SW 1271 (cell line): ENCODE measurements around the gene TSGA10.
"Not testable (repeated sequence)": the region's sequence is repeated elsewhere in the genome, so short reads cannot be mapped to it uniquely, and the experiment has no call there.

ENCODE experiments used
- DNase-seq, 2 experiments: peaks; one replicate each; lab custom pipeline; 2025; lab: John Stamatoyannopoulos, UW

TSGA10 gene

GRCh38 chr2:99154643-99155536 is at the start of gene TSGA10, which contains the start of gene LIPT1:
Gene TSGA10, minus strand, starts transcription at chr2:99154942. Its CDS starts 45,503 bp downstream, at chr2:99109439.
Gene LIPT1, plus strand, starts transcription at chr2:99154967. Its CDS starts 6,991 bp downstream, at chr2:99161958.
- peak; percentile 91 to 92 for DNase-seq

DNA sequence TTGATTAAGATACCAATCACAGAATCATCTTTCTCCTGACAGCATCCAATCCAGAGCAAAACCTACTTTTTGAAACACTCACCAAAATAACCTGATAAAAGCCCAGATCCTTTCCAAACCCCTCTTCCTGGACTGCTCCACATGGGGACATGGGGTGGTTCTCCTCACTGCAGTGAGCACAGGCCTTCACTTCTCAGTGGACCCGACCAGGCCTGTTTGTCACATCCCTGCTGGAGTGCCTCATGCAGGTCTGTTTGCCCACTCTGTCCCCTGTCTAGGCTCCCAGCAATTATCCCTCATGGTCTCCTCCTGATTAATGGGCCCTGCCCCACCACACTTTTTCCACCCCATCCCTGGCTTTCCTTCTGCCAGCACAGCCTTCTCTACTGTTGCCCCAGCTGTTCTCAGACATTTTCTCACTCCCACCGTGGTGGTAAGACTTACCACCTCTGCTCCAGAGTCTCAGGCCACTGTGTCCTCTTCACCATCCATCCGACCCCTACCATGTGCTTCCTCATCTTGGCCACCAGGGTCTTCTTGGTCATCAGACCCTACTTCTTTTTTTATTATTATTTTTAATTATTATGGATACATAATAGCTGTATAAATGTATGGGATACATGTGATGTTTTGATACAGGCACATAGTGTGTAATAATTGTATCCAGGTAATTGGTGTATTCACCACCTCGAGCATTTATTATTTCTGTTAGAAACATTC is 47.4 kb upstream of the TSGA10 start:
- no peak for DNase-seq

- no peak for DNase-seq
Observed at GRCh38 chr2:99200076-99200800, 45.5 kb upstream of the TSGA10 start.

DNA sequence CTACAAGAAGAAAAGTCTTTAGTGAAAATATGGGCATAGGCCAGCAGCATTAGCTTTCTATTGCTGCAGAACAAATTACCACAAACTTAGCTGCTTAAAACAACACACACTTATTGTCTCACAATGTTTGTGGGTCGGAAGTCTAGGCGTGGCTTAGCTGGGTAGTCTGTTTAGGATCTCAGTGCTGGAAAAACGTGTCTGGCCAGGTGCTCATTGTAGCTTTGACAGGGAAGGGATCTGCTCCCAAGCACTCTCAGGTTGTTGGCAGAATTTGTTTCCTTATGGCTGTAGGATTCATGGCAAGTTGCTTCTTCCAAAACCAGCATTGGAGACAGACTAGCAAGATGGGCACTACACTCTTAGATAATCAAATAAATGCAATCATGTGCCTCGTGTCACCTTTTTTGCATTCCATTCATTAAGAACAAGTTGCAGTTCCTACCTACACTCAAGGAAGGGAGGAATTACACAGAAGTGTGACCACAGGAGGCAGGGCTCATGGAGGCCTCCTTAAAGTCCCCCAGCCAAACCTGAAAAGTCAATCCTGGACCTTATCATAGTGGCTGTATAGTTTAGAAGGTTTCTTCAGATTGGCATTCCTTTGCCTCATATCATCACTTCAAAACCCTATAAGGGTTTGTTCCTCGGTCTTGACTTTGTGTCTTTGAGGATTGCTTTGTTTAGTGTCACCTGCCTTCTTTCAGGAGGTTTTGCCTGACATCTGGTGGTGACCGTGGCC is 43.5 kb upstream of the TSGA10 start:
- DNase-seq, result no peak

DNA sequence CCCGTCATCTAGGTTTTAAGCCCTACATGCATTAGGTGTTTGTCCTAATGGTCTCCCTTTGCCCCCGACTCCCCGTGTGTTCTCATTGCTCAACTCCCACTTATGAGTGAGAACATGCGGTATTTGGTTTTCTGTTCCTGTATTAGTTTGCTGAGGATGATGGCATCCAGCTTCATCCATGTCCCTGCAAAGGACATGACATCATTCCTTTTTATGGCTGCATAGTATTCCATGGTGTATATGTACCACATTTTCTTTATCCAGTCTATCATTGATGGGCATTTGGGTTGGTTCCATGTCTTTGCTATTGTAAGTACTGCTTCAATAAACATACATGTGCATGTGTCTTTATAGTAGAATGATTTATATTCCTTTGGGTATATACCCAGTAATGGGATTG is 37.6 kb upstream of the TSGA10 start:
- not testable (repeated sequence) for DNase-seq

- DNase-seq, result no peak
Observed at GRCh38 chr2:99190548-99190947, 35.8 kb upstream of the TSGA10 start.

DNA sequence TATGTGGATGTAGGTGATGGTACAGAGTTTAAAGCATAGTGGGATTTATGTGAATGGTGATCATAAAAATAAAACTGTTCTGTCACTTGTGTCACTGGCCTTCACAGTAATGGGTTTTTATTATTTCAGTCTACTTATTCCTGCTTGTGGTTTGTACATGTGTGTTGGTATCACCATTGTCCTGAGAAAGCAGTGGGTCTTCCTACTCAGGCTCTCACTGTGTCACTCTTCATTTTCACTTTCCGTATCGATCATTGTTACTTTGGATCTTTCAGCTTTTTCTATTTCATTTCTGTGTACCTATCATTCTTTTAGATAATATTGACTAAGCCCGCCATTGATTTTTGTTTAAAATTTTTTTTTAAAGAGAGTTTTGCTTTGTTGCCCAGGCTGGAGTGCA is 33.6 kb upstream of the TSGA10 start:
- no peak for DNase-seq

- DNase-seq, result no peak
Observed at GRCh38 chr2:99187011-99187410, 32.3 kb upstream of the TSGA10 start.

DNA sequence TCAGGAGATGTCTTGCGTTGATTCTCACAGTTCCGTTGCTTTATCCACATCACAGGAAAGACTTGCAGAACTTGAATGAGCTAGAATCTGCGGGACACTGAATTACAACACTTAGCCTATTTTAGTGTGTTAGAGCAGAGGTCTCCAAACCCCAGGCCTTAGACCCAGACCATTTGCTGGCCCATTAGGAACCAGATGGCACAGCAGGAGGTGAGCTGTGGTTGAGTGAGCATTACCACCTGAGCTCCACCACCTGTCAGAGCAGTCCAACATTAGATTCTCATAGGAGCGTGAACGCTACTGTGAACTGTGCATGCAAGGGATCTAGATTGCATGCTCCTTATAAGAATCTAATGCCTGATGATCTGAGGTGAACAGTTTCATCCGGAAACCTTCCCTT is 30.1 kb upstream of the TSGA10 start:
- no peak for DNase-seq

- DNase-seq, result no peak
Observed at GRCh38 chr2:99183025-99183424, 28.3 kb upstream of the TSGA10 start.

DNA sequence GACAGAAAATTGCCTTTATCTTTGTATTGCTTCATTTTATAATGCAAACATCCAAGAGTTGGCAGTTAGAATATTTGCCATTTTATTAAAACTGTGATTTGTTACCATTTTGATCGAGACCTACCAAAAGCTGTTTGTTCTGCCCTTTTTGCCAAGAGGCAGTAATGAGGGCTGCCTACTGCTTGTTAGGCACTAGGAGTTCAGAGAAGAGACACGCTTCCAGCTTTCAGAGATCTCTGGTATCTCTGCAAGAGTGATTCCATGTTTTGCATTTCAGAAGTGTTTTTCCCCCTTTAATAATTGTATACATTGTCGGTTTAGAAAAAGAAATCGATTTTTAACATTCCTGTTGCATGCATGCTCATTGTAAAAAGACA is 26.9 kb upstream of the TSGA10 start:
- peak in 1 of 2 experiments; percentile 23 for DNase-seq

DNA sequence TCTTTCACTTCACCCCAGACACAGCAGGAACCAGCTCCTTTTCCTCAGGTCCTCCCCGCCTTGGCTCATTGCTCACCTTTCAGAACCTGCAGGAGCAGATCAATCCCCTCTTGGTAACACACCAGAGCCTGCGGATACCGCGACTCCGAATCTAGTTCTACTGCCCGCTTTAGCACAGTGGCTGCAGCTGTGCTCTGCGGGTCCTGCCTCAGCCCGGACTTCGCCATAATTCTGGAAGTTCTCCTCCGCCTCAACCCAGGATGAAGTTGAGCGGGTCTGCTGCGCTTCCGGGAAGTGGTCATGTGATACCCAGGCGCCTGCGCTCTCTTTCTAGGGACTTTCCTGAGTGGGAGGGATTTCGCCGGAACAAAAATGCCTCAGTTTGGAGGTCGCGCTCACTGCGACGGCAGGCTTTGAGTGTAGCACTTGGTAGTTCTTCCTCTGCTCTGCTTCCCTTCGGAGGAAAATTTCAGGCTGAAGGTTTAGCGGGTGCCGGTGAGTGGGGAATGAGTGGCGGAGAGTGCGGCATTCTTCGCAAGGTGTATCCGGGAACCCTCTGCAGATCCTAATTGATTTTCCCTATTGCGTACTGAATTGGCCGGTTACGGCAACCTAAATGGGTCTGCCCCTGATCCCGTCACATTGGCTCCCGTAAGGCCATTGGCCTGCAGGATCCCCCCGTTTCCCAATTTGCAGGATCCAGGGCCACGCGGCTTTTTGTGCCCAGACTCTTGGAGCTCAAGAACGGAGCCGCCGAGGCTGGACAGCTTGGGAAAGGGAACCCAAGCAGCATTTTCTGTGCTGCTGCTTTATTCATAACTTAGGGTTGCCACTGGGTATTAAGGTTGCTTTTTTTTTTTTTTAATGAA is 26.2 kb upstream of the TSGA10 start, which contains the start of the genes MITD1 and MRPL30:
MITD1 (minus strand) TSS at position 304 of the 869 bp plus-strand sequence; CDS start at position 227, 77 bp downstream.
MRPL30 (plus strand) TSS at position 430 of the 869 bp plus-strand sequence. CDS start 5,020 bp downstream, outside the sequence.
- peak; percentile 88 to 97 for DNase-seq

DNA sequence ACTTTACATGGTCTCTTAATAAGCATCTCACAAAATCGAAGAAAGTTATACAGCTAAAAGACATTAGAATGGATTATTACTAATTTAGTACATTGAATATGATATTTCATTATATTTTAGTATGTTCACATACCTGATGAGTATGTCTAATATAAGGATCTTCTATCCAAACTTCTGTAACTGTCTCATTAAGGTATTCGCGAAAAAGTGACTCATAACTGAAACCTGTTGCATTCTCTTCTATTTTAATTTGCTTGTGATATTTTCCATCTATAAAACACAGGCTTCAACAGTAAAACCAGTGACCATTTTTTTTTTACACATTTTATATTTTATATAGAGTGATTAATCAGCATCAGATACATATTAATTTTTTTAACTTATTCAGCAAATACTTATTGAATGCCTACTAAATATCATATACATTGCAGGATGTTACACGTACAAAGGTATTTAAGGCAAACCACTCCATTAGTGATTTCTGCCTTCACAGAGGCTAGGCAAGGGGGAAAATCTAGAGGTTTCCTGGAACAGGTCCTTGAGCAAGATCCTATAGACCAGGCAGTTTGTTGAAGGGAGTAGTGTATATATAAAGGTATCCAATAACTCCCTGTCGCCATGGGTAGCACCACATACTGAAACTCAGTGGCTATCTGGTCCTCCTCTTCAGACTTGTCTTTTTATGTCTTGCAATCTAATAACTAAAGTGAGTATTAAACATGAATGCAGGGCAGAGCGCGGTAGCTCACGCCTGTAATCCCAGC is 16.8 kb upstream of the TSGA10 start:
- no peak for DNase-seq

- DNase-seq, result no peak
Observed at GRCh38 chr2:99169534-99169933, 14.8 kb upstream of the TSGA10 start.

DNA sequence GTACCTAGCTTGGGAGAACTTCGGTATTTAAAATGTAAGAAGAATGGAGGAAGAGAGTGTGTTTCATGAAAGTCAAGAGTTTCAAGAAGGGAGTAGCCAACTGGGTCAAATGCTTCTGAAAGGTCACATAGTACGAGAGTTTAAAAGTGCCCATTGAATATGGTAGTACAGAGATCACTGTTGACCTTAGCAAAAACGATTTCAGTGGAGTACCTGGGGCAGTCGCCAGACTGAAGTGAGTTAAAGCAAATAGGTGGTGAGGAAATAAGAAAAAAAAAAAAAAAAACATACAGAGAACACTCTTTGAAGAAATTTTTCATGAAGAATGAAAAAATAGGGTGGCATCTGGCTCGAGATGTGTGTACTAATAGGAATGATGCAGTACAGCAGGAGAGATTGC is 11.5 kb upstream of the TSGA10 start:
- DNase-seq, result no peak

DNA sequence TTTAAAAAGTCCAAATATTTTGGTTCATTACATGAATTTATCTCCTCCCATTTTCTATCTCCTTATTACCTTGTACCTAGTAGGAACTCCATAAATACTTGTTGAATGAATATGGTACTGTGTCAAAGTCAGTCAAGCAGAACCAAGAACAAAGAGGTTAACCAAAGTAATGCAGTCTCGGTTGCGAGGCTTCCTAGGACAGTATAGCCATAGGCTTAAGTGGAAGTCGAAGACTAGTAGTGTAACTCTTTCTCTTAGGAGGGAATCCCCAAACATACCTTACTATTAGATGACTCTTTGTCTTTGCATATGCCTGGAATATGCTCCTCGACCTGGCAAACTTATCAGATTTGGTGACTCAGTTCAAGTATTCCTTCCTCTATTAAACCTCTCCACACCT is 4.9 kb upstream of the TSGA10 start:
- no peak for DNase-seq

GRCh38 chr2:99158599-99158998 is 3.9 kb upstream of the TSGA10 start:
- DNase-seq, result no peak

DNA sequence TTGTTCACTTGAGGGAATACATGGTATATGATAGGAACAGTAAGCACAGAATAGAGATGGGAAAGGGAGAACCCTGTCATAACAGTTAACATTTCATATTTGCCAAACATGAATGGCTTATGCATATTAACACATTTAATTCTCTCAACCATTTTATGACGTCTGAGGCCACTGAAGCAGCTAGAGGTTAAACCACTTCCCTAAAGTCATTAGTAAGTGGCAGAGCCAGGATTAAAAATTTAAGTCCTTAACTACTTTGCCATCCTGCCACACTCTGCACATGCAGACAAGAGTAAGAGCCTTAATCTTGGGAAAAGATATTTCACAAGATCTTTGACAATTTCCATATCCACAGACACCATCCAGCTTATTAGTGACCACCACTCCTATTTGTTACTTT is 2.1 kb upstream of the TSGA10 start:
- no peak for DNase-seq

- no peak for DNase-seq
Observed at GRCh38 chr2:99153921-99154604, 679 bp downstream of the TSGA10 start.
